Activated CD4-positive, alpha-beta T cell treated with anti-CD3 and anti-CD28 coated beads, Interleukin-2, amount 50 U/mL, for 1 hour (primary cell): Measurements from ENCODE around the gene PHC2.

Experiments
- DNase-seq: peaks from one replicate; pipeline ENCODE4 v3.0.0-alpha.2; 2020

PHC2 gene

DNA sequence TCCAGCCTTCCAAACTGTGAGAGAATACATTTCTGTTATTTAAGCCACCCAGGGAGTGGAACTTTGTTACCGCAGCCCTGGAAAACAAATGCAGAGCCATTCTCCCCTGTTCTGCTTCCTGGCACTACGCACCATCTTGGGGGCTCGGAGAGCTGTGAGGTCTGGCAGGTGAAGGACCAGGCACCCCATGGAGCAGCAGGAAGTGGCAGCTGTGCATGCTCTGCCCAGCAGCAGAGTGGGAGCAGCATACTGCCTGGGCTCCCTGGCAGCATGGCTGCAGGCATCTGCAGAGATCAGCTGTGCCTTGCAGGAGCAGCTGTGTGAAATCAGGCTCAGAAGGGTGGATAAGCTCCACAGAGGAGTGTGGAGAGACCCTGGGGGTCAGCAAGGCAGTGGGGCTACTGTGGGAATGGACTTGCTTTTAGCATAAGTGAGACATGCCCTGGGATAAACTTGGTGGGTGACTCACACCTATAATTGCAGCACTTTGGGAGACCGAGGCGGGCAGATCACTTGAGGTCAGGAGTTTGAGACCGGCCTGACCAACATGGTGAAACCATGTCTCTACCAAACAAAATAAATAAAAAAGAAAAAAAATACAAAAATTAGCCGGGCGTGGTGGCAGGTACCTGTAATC is 23.9 kb upstream of the PHC2 start:
- no peak for DNase-seq

DNA sequence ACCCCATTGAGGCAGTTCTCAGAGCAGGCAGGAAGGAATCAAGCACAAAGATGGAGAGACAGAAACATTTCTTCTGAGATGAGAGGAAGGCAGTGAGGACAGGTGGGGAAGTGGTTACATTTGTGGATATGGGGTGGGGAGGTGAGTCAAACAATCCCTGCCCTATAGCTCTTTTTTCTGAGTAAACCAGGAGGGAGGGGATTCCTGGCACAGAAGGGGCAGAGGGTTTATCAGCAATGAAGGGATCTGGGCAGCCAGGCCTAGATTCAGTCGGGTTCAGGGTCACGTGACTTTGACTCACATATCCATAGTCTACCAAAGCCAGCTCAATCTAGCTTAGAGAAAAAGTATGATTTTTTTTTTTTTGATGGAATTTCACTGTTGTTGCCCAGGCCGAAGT is 15.7 kb upstream of the PHC2 start:
- DNase-seq = no peak

GRCh38 chr1:33445108-33445507 is 14.2 kb upstream of the PHC2 start:
- DNase-seq = no peak

GRCh38 chr1:33443705-33444180 is 12.8 kb upstream of the PHC2 start:
- no peak for DNase-seq

GRCh38 chr1:33443080-33443704 is 12.3 kb upstream of the PHC2 start:
- DNase-seq = no peak

DNA sequence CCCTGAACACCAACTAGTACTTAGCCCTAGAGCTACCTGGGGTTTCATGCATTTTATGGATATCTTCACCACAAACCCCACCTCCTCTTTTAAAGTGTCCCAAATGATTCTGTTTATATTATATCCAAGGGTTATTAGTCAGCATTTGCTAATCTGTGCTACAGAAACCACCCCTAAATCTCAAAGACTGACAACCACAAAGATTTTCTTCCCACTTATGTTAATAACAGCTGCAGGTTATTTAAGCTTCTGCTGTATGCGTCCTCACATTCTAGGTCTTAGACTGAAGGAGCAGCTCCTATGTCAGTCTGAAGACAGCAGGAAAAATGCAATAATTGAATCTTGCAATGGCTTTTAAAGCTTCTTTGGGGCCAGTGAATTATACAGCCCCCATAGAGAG is 11.2 kb upstream of the PHC2 start:
- no peak for DNase-seq

- DNase-seq = no peak
Measured at GRCh38 chr1:33441088-33441745, 10.3 kb upstream of the PHC2 start.

DNA sequence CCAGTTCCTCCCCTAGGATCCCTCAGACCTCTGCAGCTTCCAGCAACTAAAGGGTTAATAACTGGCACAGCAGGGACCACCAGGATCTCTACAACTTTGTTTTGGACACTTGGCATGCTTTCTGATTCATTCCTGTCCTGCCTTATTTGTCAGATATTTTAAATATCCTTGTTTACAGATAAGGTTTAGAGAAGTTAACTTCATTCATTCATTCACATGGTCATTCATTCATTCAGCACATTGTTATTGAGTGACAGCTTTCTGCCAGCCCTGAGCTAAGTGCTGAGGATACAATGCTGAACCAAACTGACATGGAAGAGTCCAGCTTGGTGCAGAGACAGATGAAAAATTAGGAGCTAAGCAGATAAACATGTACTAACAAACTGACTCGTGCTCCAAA is 8.8 kb upstream of the PHC2 start:
- no peak for DNase-seq

DNA sequence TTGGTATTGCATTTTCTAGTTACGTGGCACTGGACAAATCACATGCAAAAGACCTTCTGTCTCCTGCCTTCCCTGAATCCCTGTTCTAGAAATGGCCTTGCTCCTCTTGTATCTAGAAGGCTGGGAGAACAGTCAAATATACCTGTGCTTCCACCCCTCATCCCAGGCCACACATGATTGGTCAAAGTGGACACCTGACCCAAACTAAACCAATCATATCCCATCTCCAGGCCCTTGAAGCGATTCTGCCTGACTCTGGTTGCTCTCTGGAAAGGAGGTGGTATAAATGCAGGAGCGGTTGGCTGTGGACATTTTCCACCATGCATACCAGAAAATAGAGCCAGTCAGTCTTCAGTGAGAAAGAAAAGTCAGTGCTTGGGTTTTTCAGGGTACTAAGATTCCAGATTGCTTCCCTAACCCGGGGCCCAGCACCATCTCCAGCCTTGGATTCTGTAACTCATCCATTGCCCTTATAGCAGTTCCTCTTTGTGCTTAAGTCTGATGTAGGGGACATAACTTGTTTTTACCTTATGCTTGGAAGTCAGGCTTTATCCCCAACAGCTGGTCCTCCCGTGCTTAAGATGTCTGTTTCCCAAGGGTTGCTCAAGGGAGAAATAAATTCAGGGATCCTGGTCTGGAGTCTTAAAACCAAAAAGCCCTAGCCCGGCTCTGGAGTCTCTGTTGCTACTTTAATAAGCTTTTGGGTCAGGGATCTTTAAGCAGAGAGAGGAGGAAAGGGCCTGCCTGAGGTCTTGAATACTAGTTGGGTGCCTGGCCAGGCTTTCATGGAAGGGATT is 7.7 kb upstream of the PHC2 start:
- DNase-seq = no peak

- no peak for DNase-seq
Measured at GRCh38 chr1:33436557-33437285, 5.8 kb upstream of the PHC2 start.

DNA sequence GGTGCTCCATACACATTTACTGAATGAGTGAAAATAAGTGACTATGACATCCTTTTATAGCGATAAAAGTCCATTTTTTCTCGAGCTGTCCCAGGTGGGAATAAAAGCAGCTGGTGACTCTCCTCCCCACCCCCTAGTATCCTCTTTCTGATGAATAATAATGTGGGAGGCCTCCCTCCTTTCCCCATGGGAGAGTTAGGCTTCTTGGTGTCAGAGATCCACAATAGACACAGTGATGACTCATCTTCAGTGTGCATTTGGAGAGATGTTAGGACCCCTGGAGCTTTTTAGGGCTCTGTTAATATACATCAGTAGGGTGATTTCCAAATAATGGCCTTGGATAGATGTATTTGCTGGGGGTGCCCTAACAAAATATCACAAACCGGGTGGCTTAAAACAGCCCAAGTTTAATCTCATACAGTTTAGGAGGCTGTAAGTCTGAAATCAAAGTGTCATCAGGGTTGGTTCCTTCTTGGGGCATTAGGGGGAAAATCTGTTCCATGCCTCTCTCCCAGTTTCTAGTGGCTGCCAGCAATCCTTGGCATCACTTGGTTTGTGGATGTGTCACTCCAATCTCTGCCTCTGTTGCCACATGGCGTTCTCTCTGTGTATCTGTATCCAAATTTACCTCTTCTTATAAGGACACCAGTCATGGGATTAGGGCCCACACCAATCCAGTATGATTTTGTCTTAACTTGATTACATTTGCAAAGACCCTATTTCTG is 4.4 kb upstream of the PHC2 start:
- no peak for DNase-seq

- DNase-seq = no peak
Measured at GRCh38 chr1:33434363-33434750, 3.5 kb upstream of the PHC2 start.

DNA sequence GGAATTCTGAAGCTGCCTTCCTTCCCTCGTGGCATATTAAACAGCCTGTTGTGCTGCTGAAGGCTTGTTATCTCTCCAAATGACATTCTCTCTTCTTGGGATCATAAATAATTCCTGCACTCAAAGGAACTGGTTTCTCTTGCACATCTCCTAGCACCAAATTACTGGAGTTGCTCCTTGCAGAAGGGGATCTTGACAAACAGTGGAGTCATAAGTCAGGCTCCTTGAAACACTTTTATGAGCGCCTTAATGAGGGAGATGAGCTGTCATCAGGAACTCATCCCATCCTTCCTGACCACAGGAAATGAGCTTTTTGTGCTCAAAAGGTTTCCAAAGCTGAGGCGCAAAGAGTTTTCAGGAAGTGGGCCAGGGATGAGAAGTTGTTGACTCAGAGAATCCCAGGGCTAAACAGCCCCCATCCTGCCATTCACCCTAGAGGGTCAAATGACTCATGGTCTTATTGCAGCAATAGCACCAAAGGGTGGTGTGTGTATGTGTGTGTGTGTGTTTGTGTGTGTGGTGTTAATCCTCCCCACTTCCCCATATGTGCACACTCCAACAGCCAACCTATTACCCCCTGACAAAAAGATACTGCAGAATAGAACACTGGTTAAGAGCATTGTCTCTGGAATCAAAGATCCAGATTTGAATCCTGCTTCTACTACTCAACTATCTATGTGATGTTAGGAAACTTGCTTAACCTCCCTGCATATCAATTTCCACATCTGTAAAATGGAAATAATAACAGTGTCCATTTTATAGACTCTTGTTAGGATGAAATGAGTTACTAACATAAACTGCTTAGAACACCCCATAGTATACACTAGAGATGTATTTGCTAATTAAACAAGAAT is 2.8 kb upstream of the PHC2 start:
- no peak for DNase-seq

DNA sequence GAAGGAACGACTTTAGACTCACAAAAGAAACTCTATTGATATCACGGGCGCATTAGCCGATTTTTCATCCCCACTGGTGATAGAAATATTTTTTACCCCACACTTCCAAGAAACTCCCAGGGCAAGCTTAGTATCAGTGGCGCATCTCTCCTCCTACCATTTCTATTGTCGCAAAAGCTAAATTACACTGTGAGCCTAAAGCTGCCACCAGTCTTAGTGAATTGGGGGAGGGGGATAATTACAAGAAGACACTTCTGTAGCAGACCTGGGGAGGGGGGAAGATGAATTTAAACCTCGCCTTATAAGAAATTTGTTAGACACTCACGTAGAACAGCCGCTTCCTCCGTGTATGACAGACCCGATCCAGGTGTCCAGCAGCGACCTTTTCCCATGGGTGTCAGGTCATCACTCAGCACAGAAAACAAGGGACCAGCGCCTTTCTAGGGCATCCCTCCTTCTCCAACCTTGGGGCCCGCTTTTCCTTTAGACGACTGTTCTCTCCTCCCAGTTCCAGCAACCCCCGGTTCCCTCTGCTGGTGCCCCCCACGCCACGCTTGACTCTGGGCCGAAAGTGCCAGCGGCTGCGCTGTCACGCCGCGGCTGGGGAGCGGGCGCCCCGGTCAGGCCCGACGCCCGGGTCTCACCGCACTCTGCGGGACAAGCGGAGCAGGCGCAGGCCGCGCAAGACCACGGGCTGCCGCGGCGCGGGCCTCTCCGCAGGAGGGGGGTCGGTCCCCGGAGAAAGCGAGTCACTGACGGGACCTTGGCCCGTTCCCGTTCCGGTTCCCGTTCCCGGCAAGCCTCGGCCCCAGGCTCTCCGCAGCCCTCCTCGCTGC is 821 bp downstream of the PHC2 start:
- DNase-seq = peak; percentile 8

GRCh38 chr1:33429332-33429731 is 1.6 kb downstream of the PHC2 start:
- no peak for DNase-seq

DNA sequence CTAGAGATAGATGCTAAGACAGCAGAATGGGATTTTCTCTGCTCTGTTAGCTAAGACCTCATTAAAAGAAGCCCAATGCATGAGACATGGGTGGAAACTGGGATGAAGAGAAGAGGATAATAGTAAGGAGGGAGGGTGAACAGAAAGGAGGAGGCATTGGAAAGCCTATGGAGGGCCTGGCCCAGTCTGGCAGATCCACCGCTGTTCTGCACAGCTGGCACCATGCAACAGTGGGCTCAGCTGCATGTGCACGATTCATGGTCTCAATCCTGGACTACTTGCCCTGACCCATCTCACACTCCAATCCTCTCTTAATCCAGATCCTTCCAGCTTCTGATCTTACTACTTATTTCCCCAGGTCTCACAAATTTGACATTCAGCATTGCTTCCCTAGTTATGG is 2.2 kb downstream of the PHC2 start:
- DNase-seq = no peak

- no peak for DNase-seq
Measured at GRCh38 chr1:33426916-33427315, 4.0 kb downstream of the PHC2 start.

GRCh38 chr1:33425900-33426299 is 5.0 kb downstream of the PHC2 start:
- DNase-seq = no peak

GRCh38 chr1:33424610-33425009 is 6.3 kb downstream of the PHC2 start:
- DNase-seq = no peak

DNA sequence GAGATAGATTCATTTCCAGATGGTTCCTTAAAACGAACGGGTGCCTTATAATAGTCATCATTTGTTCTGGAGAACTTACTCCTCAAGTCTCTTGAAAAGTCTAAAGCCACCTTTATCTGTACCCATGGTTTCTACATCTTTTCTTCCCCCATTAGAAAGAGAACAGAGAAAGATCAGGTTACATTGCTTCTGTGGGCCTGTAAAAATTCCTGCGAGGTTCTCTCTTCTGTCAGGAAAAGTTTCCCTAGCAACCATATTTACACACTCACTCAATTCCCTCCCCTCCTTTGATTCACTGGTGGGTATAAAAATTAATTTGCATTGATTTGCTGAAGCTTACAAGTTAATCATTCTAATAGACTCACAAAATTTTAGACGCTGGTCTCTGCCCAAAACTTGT is 6.7 kb downstream of the PHC2 start:
- DNase-seq = no peak
